K562 (cell line): ENCODE results near the gene PRKAG2. TPM values are rescaled to one million over a fixed set of nuclear protein-coding genes. Genes with fewer than 3 reads are reported as not detected.

ENCODE experiments used
- ATAC-seq: fragments of 200-7000 bp; cut with Tn5 transposase; 3 replicates; pipeline ENCODE4 v1.9.1; 2020; ENCODE audit warnings: moderate library complexity
- BruUV-seq: library from RNA; stranded (reverse); fragments of 400-500 nt; replicated peaks from 2 replicates; lab custom pipeline; 2021; lab: Mats Ljungman, UMichigan
- CTCF ChIA-PET: fragments of 300-600 bp; formaldehyde crosslinking; extraction: SDS; loops from one replicate; lab custom pipeline; 2021; ENCODE audit warnings: low intra/inter-chr PET ratio; lab: Yijun Ruan, JAX
- POLR2A ChIA-PET: fragments of 300-600, 350-650 bp; sonication (Branson Sonifier 250); formaldehyde crosslinking; extraction: SDS; loops from one replicate; lab custom pipeline; 2021; ENCODE audit warnings: antibody characterized with exemption, inconsistent platforms; lab: Yijun Ruan, JAX
- DNase-seq, 4 experiments: peaks; one replicate each; pipeline versions ENCODE4 v3.0.0 to v3.0.0-alpha.2; 2011 to 2018; ENCODE audit warnings: low spot score in 3 of 4, mixed read lengths in 3 of 4; ENCODE audit errors: extremely low read depth in 1 of 4
- FAIRE-seq: peaks from 2 replicates; lab custom pipeline; 2011; peaks lifted over from hg19 to GRCh38; lab: Jason Lieb, UNC
- H2AFZ ChIP-seq: 2 replicates; pipeline ENCODE4 v1.6.0; 2011; ENCODE audit warnings: low read depth, low read length, control low read depth, inconsistent platforms
- H3K27ac ChIP-seq: fragments of 200-600 bp; 3 replicates; pipeline ENCODE4 v1.8.0; 2011; ENCODE audit warnings: low read depth, mild to moderate bottlenecking, control low read depth, inconsistent platforms, low read length, moderate library complexity, mixed read lengths; ENCODE audit errors: extremely low read depth
- H3K27me3 ChIP-seq, 2 experiments: fragments of 300-600 bp in 1 of 2; 2 replicates in 1 of 2; 3 replicates in 1 of 2; pipeline versions ENCODE4 v1.6.0 to v1.8.0; 2011; ENCODE audit warnings: inconsistent platforms in 2 of 2, low read length in 2 of 2, mild to moderate bottlenecking in 1 of 2, mixed read lengths in 1 of 2, moderate library complexity in 1 of 2; ENCODE audit not compliant: control insufficient read depth in 2 of 2, insufficient read depth in 2 of 2
- H3K36me3 ChIP-seq: fragments of 300-600 bp; 3 replicates; pipeline ENCODE4 v1.8.0; 2011; ENCODE audit warnings: mild to moderate bottlenecking, low read length, inconsistent platforms; ENCODE audit not compliant: control insufficient read depth, insufficient read depth
- H3K4me1 ChIP-seq, 2 experiments: fragments of 200-600 bp in 1 of 2; replicated peaks in 1 of 2; 2 replicates in 1 of 2; 3 replicates in 1 of 2; pipeline versions ENCODE4 v1.5.1 to v1.8.0; 2011; ENCODE audit warnings: inconsistent platforms in 2 of 2, low read length in 2 of 2, mild to moderate bottlenecking in 1 of 2, mixed read lengths in 1 of 2, moderate library complexity in 1 of 2; ENCODE audit not compliant: control insufficient read depth in 2 of 2, insufficient read depth in 2 of 2
- H3K4me2 ChIP-seq: 2 replicates; pipeline ENCODE4 v1.6.1; 2011; ENCODE audit warnings: low read length, control low read depth, inconsistent platforms, mixed read lengths; ENCODE audit not compliant: insufficient read depth
- H3K4me3 ChIP-seq: fragments of 200-600 bp; sonication (generic), shearing (Covaris generic); 2 replicates; pipeline ENCODE4 v1.5.1; 2016; ENCODE audit warnings: control low read depth, inconsistent platforms
- H3K79me2 ChIP-seq: fragments of 200-600 bp; 3 replicates; pipeline ENCODE4 v1.8.0; 2011; ENCODE audit warnings: low read length, inconsistent platforms; ENCODE audit not compliant: control insufficient read depth, insufficient read depth
- H3K9ac ChIP-seq, 2 experiments: 2 replicates each; pipeline versions ENCODE4 v1.6.0 to v1.6.1; 2011; ENCODE audit warnings: low read depth in 2 of 2, low read length in 2 of 2, control low read depth in 1 of 2, inconsistent platforms in 1 of 2, mild to moderate bottlenecking in 1 of 2, mixed read lengths in 1 of 2; ENCODE audit not compliant: insufficient read depth in 1 of 2
- H3K9me1 ChIP-seq: one replicate; pipeline ENCODE4 v1.6.0; 2011; ENCODE audit warnings: inconsistent platforms, mild to moderate bottlenecking, low read length, moderate library complexity; ENCODE audit not compliant: control insufficient read depth, insufficient read depth
- H3K9me3 ChIP-seq: replicated peaks from 2 replicates; pipeline ENCODE4 v1.5.1; 2011; ENCODE audit warnings: low read depth, low read length, inconsistent platforms; ENCODE audit not compliant: control insufficient read depth, insufficient read depth
- H4K20me1 ChIP-seq: replicated peaks from 2 replicates; pipeline ENCODE4 v1.6.1; 2011; ENCODE audit warnings: low read length, inconsistent platforms, mixed read lengths; ENCODE audit not compliant: control insufficient read depth, insufficient read depth
- CTCF ChIP-seq, 3 experiments: IDR thresholded peaks in 2 of 3; conservative IDR thresholded peaks in 1 of 3; 2 replicates each; pipeline ENCODE4 v1.5.1; 2011 to 2012; ENCODE audit warnings: low read length in 3 of 3, mild to moderate bottlenecking in 3 of 3, control low read depth in 2 of 3, improper control_type of control experiment in 1 of 3, inconsistent platforms in 1 of 3, low read depth in 1 of 3, mixed read lengths in 1 of 3, moderate library complexity in 1 of 3; ENCODE audit not compliant: insufficient read depth in 2 of 3
- E2F1 ChIP-seq: sonication (generic); formaldehyde crosslinking; IDR thresholded peaks from 2 replicates; pipeline ENCODE4 v1.8.1; 2023; ENCODE audit warnings: mild to moderate bottlenecking, missing genetic modification reagents, moderate library complexity
- E4F1 ChIP-seq: fragments of 250-450 bp; sonication (Bioruptor Pico); IDR thresholded peaks from 2 replicates; pipeline ENCODE4 v1.5.0; 2021; ENCODE audit warnings: mild to moderate bottlenecking, borderline replicate concordance
- FOSL1 ChIP-seq: fragments of 200-800 bp; sonication (Bioruptor generic); conservative IDR thresholded peaks from 2 replicates; pipeline ENCODE4 v1.6.1; 2016; ENCODE audit warnings: missing genetic modification characterization, missing compliant biosample characterization
- GATAD2A ChIP-seq: fragments of 450-650 bp; IDR thresholded peaks from 2 replicates; pipeline ENCODE4 v1.6.1; 2017
- JUNB ChIP-seq: fragments of 450-650 bp; formaldehyde crosslinking; conservative IDR thresholded peaks from 2 replicates; pipeline ENCODE4 v1.4.0; 2020; ENCODE audit warnings: mild to moderate bottlenecking
- JUND ChIP-seq, 2 experiments: IDR thresholded peaks; 2 replicates in 1 of 2; 3 replicates in 1 of 2; pipeline ENCODE4 v1.6.1; 2011; ENCODE audit warnings: borderline replicate concordance in 2 of 2, low read depth in 2 of 2, low read length in 2 of 2, improper control_type of control experiment in 1 of 2, missing biosample characterization in 1 of 2, missing genetic modification characterization in 1 of 2, missing genetic modification reagents in 1 of 2
- MIER1 ChIP-seq: fragments of 450-650 bp; IDR thresholded peaks from 2 replicates; pipeline ENCODE4 v1.6.1; 2016; ENCODE audit warnings: antibody characterized with exemption, mild to moderate bottlenecking, low read depth
- PHTF2 ChIP-seq: fragments of 250-450 bp; sonication (Bioruptor Pico); IDR thresholded peaks from 2 replicates; pipeline ENCODE4 v1.5.0; 2021; ENCODE audit warnings: mild to moderate bottlenecking
- PPARD ChIP-seq: fragments of 250-450 bp; sonication (Bioruptor Pico); IDR thresholded peaks from 2 replicates; pipeline ENCODE4 v1.8.0; 2022; ENCODE audit warnings: inconsistent platforms, mild to moderate bottlenecking, moderate library complexity
- PTRF ChIP-seq: fragments of 450-650 bp; IDR thresholded peaks from 2 replicates; pipeline ENCODE4 v1.6.1; 2016; ENCODE audit warnings: mild to moderate bottlenecking, missing genetic modification characterization, missing compliant biosample characterization
- RBFOX2 ChIP-seq: fragments of 200-400 bp; formaldehyde crosslinking; IDR thresholded peaks from 2 replicates; pipeline ENCODE4 v1.6.1; 2017; ENCODE audit warnings: low read depth, mild to moderate bottlenecking, low read length, moderate library complexity
- RCOR1 ChIP-seq, 2 experiments: IDR thresholded peaks; 2 replicates each; pipeline ENCODE4 v1.6.1; 2012; ENCODE audit warnings: low read depth in 2 of 2, low read length in 2 of 2, borderline replicate concordance in 1 of 2, improper control_type of control experiment in 1 of 2
- RNF2 ChIP-seq: sonication (generic); IDR thresholded peaks from 2 replicates; pipeline ENCODE4 v1.6.1; 2016
- SMC3 ChIP-seq: conservative IDR thresholded peaks from 2 replicates; pipeline ENCODE4 v1.6.1; 2011; ENCODE audit warnings: low read depth, low read length, improper control_type of control experiment; ENCODE audit not compliant: insufficient read depth
- ZNF12 ChIP-seq: sonication (generic); formaldehyde crosslinking; IDR thresholded peaks from 2 replicates; pipeline ENCODE4 v1.4.0; 2020; ENCODE audit warnings: mild to moderate bottlenecking, missing genetic modification reagents
- ZNF696 ChIP-seq: fragments of 250-450 bp; sonication (Bioruptor Pico); conservative IDR thresholded peaks from 2 replicates; pipeline ENCODE4 v1.4.0; 2020; ENCODE audit warnings: mild to moderate bottlenecking, moderate library complexity
- WGBS: fragments of 100-300 bp; shearing (Covaris generic); methylation state at CpG from one replicate; pipeline ENCODE4 v1.1.6; 2016; ENCODE audit warnings: low coverage, mixed read lengths; ENCODE audit not compliant: insufficient coverage; ENCODE audit errors: missing lambda C conversion rate; 5-methylcytosine and 5-hydroxymethylcytosine counted together
- in situ Hi-C: fragments of 300-500 bp; cut with MboI; formaldehyde crosslinking; loops from 4 replicates; pipeline ENCODE4 v1.15.0; 2018; ENCODE audit warnings: inconsistent platforms, mixed read lengths
- intact Hi-C: fragments of 100-400 bp; cut with micrococcal nuclease; formaldehyde crosslinking; loops from 2 replicates; pipeline ENCODE4 v1.14.2; 2022
- polyA plus RNA-seq, 8 experiments: library from polyadenylated mRNA; depleted of rRNA in 4 of 8; stranded (reverse) in 5 of 8; unstranded in 3 of 8; fragments of >200 nt; fragmentation: Nextera tagmentation in 2 of 8; fragmentation: Illumina TruSeq in 1 of 8; extraction: Ambion mirVana in 2 of 8; extraction: Trizol in 1 of 8; gene quantifications; 2 replicates each; pipeline versions ENCODE4 v1.2.1 to v1.2.3, GENCODE V29; 2011 to 2014; ENCODE audit warnings: inconsistent platforms in 1 of 8, missing spikeins in 1 of 8
- total RNA-seq, 7 experiments: library from RNA; depleted of rRNA in 6 of 7; stranded (reverse); fragments of >200 nt in 6 of 7; fragmentation: Illumina TruSeq in 2 of 7; extraction: Trizol in 2 of 7; gene quantifications; 2 replicates each; pipeline versions ENCODE4 v1.2.1 to v1.2.3, GENCODE V29; 2011 to 2021; ENCODE audit warnings: low replicate concordance in 1 of 7

PRKAG2 gene
- total and polyA plus RNA-seq, 9 of the 15 experiments (the other 6 are each of a cell fraction or from before 2014, with no cell fraction given), result 0.99 to 5.6 (median 3.3) TPM

- FAIRE-seq (peak; percentile 87), DNase-seq (peak; percentile 73 to 78 (median 76)), ATAC-seq (peak; percentile 97)
- BruUV-seq, result no TSS peak
- H3K9me1 ChIP-seq, result no peaks in the 10 kb centered on the region
- no peak overlapping the region for H2AFZ ChIP-seq
- 0 out of 2 replicates have a peak, but pooled peaks cover 5% of the 10 kb centered on the region for H4K20me1 ChIP-seq
- no peaks in the 10 kb centered on the region for H3K79me2 ChIP-seq
- no peak overlapping the region for H3K27ac ChIP-seq
- peaks cover 30 to 57% of the 10 kb centered on the region in 2 experiments; a peak in 4 of 5 replicates for H3K27me3 ChIP-seq
- ChIA-PET POLR2A (no interaction called here), CTCF (interaction anchor here (0.6 to 1.1 kb wide), 4 partner anchors 10 to 439 kb away, joined by 3 to 4 read pairs (median 3); no protein-coding TSS in a partner anchor)
- H3K36me3 ChIP-seq, result no peaks in the 10 kb centered on the region
- no peak overlapping the region for H3K9ac ChIP-seq
- intact Hi-C loops (loop anchor here (1.0 kb wide), 1 partner anchor 238 kb away; no protein-coding TSS in a partner anchor), in situ Hi-C loops (no loop called here)
- H3K4me3 ChIP-seq, result no peak overlapping the region
- no peak overlapping the region for H3K4me2 ChIP-seq
- H3K4me1 ChIP-seq, result peaks cover 0 to 12% of the 10 kb centered on the region in 2 experiments; a peak in 3 of 5 replicates
- H3K9me3 ChIP-seq, result no peaks in the 10 kb centered on the region
- 23% methylated on average over 14 of the region's 14 CpGs for WGBS
- TF ChIP-seq PHTF2 (no peak), RNF2 (no peak), FOSL1 (0 out of 2 replicates have a peak, but pooled peaks have one; percentile 20), PTRF (tag) (no peak), E2F1 (CRISPR knock-in tag) (0 out of 2 replicates have a peak, but pooled peaks have one; percentile 27), JUNB (CRISPR knock-in tag) (no peak), E4F1 (CRISPR knock-in tag) (no peak), ZNF696 (CRISPR knock-in tag) (no peak), JUND (IDR thresholded peaks at IDR 0.05; ENCODE audit: borderline replicate concordance, low read depth, low read length) (no peak), JUND (tag; IDR thresholded peaks at IDR 0.05; ENCODE audit: borderline replicate concordance, low read depth, low read length) (peak; percentile 24; the same call in 1 of the 3 replicates), MIER1 (no peak), SMC3 (peak; percentile 74), ZNF12 (CRISPR knock-in tag) (0 out of 2 replicates have a peak, but pooled peaks have one; percentile 29), RCOR1 (IDR thresholded peaks at IDR 0.05; ENCODE audit: borderline replicate concordance in 1 of 2, low read depth in 2 of 2, low read length in 2 of 2) (peak in 1 of 2 experiments; percentile 38; a peak in 1 of 4 replicates), GATAD2A (no peak), CTCF (IDR thresholded peaks at IDR 0.05 in 2 of 3, conservative IDR thresholded peaks at IDR 0.05 in 1 of 3; ENCODE audit: insufficient read depth in 2 of 3, low read depth in 1 of 3, low read length in 3 of 3) (peak; percentile 90 to 99 (median 91)), PPARD (no peak), RBFOX2 (no peak)
Measured at GRCh38 chr7:151754142-151754590, 122.7 kb downstream of the PRKAG2 start.
